Activated T-helper 17 cell treated with anti-CD3 and anti-CD28 coated beads, Interleukin-2, amount 50 U/mL, for 72 hours (primary cell): ENCODE results near the gene PLAAT2. TPM values are rescaled to one million over a fixed set of nuclear protein-coding genes. Genes with fewer than 3 reads are reported as not detected.
"Not testable (repeated sequence)": the region's sequence is repeated elsewhere in the genome, so short reads cannot be mapped to it uniquely, and the experiment has no call there.

ENCODE experiments used
- ATAC-seq: fragments of 150-1000 bp; cut with Tn5 transposase; replicated peaks from 2 replicates; pipeline ENCODE4 v1.10.0; 2021; ENCODE audit warnings: mild to moderate bottlenecking, moderate library complexity
- H3K27ac Mint-ChIP-seq: one replicate; pipeline ENCODE4 v1.8.0; 2022; ENCODE audit warnings: mixed read lengths
- H3K27me3 Mint-ChIP-seq: one replicate; pipeline ENCODE4 v1.8.0; 2022; ENCODE audit warnings: mixed read lengths
- H3K36me3 Mint-ChIP-seq: one replicate; pipeline ENCODE4 v1.8.0; 2022; ENCODE audit warnings: low read depth, mild to moderate bottlenecking, mixed read lengths
- H3K4me1 Mint-ChIP-seq: one replicate; pipeline ENCODE4 v1.8.0; 2022; ENCODE audit warnings: mixed read lengths
- H3K4me3 Mint-ChIP-seq: one replicate; pipeline ENCODE4 v1.8.0; 2022; ENCODE audit warnings: mild to moderate bottlenecking, mixed read lengths
- H3K9me3 Mint-ChIP-seq: one replicate; pipeline ENCODE4 v1.8.0; 2022; ENCODE audit warnings: mixed read lengths
- total RNA-seq, 2 donors: library from RNA; stranded (reverse); gene quantifications; one replicate each; pipeline ENCODE4 v1.2.3, GENCODE V29; 2022

PLAAT2 gene
- total RNA-seq, 2 donors from 2014 or later = not detected

GRCh38 chr11:63543711-63544110 lies 19.5 kb downstream of the PLAAT2 start:
- no peak for ATAC-seq
- H3K4me3 Mint-ChIP-seq = no peak overlapping the region
- H3K27me3 Mint-ChIP-seq = no peaks in the 10 kb centered on the region
- H3K36me3 Mint-ChIP-seq = peaks cover 30% of the 10 kb centered on the region
- H3K27ac Mint-ChIP-seq = no peak overlapping the region
- H3K4me1 Mint-ChIP-seq = peaks cover 5% of the 10 kb centered on the region
- no peaks in the 10 kb centered on the region for H3K9me3 Mint-ChIP-seq

DNA sequence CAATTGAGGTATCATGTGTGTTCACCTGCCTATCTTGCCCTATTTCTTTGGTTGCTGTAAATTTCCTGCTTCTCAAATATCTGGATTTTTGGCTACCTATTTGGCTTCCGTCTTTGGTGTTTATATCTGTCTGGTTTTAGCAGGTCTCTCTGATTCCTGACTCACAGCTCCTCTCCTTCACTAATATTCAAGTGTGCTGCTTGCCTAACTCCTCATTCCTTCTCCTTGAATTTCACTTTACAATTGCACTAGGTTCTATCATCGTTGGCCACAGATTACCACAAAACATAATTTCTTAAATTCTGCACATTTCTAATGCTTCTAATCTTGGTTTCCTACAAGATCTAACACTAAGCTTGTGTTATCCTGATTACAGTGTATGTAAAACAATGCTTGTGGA lies 20.7 kb downstream of the PLAAT2 start:
- H3K9me3 Mint-ChIP-seq, H3K4me3 Mint-ChIP-seq: not testable (repeated sequence)
- H3K36me3 Mint-ChIP-seq = peaks cover 30% of the 10 kb centered on the region

GRCh38 chr11:63537293-63538101 lies 25.7 kb downstream of the PLAAT2 start:
- peak overlapping the region; percentile 81 for H3K4me3 Mint-ChIP-seq
- ATAC-seq = peak; percentile 43
- H3K27ac Mint-ChIP-seq = peak overlapping the region; percentile 81
- no peaks in the 10 kb centered on the region for H3K27me3 Mint-ChIP-seq
- no peaks in the 10 kb centered on the region for H3K9me3 Mint-ChIP-seq
- H3K4me1 Mint-ChIP-seq = peaks cover 37% of the 10 kb centered on the region
- H3K36me3 Mint-ChIP-seq = no peaks in the 10 kb centered on the region

More for the DNA sequence above, 20.7 kb downstream of the PLAAT2 start:
- not testable (repeated sequence) for H3K27ac Mint-ChIP-seq, H3K27me3 Mint-ChIP-seq, ATAC-seq
- peaks cover 16% of the 10 kb centered on the region for H3K4me1 Mint-ChIP-seq

DNA sequence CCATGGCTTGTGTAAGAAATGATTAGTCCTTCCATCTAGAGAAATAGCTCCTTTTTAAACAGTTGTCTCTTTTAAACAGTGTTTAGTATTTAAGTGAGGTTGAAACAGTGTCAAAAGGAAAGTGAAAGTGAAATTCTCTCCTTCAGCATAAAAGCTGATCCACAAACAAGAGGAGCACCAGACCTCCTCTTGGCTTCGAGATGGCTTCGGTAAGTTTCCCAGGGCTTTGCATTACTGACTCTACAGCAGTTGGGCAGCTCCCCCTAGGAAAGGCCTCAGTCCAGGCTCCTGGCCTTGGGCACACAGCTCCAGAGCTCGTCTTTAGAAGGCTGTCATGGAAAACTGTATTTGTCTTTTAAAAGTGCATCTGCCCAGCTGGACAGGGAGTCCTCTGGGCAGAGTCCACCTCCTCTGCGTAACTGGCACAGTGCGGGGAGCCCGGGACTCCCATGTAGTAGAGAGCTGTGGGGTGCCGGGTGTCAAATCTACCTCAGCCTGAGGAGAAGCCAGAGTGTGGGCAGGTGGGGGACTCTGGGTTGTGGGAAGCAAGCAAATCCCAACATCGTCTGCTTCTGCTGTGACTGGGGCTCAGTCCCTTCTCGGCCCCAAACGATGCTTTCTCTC lies 26.4 kb downstream of the PLAAT2 start, which contains the start of gene PLAAT4:
Gene PLAAT4, plus strand, starts transcription at position 140 of the 624 bp plus-strand sequence. Its CDS starts 61 bp downstream, at position 201.
- no peaks in the 10 kb centered on the region for H3K27me3 Mint-ChIP-seq
- peak within 1 kb of the TSS; percentile 81 for H3K4me3 Mint-ChIP-seq
- no peaks in the 10 kb centered on the region for H3K36me3 Mint-ChIP-seq
- H3K4me1 Mint-ChIP-seq = peaks cover 41% of the 10 kb centered on the region
- peak within 1 kb of the TSS; percentile 81 for H3K27ac Mint-ChIP-seq
- peak; percentile 43 for ATAC-seq
- H3K9me3 Mint-ChIP-seq = no peaks in the 10 kb centered on the region

GRCh38 chr11:63535734-63536133 lies 27.4 kb downstream of the PLAAT2 start:
- H3K4me3 Mint-ChIP-seq = peak overlapping the region; percentile 81
- no peaks in the 10 kb centered on the region for H3K9me3 Mint-ChIP-seq
- peaks cover 49% of the 10 kb centered on the region for H3K4me1 Mint-ChIP-seq
- H3K36me3 Mint-ChIP-seq = no peaks in the 10 kb centered on the region
- peak; percentile 75 for ATAC-seq
- H3K27ac Mint-ChIP-seq = peak overlapping the region; percentile 81
- no peaks in the 10 kb centered on the region for H3K27me3 Mint-ChIP-seq

DNA sequence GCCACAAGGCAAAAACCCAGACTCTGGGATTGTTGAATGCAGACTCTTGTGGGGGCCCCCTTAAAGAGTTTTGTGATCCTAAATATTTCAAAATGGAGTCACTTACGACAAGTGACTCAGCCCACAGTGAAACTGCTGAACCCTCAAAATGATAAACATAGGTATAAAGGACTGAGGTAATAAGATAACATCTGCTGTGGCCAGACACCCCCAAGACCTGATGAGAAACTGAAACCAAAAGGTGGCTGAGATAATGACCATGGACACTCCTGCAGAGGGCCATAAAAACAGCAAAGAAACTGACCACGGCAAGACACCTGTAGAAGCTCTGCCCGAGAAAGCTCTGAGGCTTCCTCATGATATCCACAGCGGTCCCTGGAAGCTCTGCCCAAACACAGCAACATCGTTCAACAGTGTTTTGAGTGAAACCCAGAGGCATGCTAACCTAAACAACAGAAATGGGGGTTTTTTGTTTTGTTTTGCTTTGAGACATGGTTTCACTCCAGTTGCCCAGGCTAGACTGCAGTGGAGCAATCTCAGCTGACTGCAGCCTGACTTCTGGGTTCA lies 28.2 kb downstream of the PLAAT2 start:
- peak overlapping the region; percentile 81 for H3K27ac Mint-ChIP-seq
- no peaks in the 10 kb centered on the region for H3K36me3 Mint-ChIP-seq
- peak; percentile 51 for ATAC-seq
- H3K4me3 Mint-ChIP-seq = peak overlapping the region; percentile 81
- no peaks in the 10 kb centered on the region for H3K27me3 Mint-ChIP-seq
- peaks cover 49% of the 10 kb centered on the region for H3K4me1 Mint-ChIP-seq
- H3K9me3 Mint-ChIP-seq = no peaks in the 10 kb centered on the region

- Mint-ChIP-seq H3K27me3 (no peaks in the 10 kb centered on the region), H3K4me3 (peak overlapping the region; percentile 81), H3K9me3 (no peaks in the 10 kb centered on the region), H3K36me3 (no peaks in the 10 kb centered on the region), H3K4me1 (peaks cover 54% of the 10 kb centered on the region), H3K27ac (peak overlapping the region; percentile 55)
- ATAC-seq = no peak
These were observed 29.1 kb downstream of the PLAAT2 start for GRCh38 chr11:63534076-63534475.

DNA sequence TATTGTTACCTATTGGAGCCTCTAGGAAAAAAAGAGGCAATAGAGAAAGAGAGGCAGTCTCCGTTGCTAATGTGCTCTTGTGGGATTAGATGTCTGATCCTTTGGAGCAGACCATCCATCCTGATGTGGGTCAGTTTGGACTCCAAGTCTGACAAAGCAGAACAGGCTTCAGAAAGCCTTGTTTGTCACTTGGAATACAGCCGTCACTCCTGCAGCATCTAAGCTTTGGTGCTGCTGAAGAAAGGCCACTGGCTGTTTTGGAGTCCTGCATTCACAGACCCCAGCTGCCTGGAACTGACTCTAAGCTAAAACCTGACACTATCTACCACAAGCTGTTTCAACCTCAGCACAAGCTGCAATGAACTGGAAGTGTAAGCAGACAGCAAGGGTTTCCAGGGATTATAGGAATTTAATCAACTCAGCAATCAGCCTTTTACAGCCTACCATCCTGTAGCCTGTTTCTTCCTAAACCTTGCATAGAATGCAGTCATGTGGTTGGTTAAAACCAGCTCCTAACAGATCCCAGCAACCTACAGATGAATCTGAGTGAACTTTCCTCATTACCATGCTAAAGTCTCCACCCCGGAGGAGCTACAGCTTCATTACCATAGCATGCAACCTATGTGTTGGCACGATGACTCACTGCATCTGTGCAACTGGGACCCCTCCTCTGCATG lies 30.2 kb downstream of the PLAAT2 start:
- H3K27ac Mint-ChIP-seq = no peak overlapping the region
- H3K4me1 Mint-ChIP-seq = peaks cover 48% of the 10 kb centered on the region
- H3K9me3 Mint-ChIP-seq = no peaks in the 10 kb centered on the region
- peak overlapping the region; percentile 81 for H3K4me3 Mint-ChIP-seq
- ATAC-seq = no peak
- H3K27me3 Mint-ChIP-seq = no peaks in the 10 kb centered on the region
- H3K36me3 Mint-ChIP-seq = no peaks in the 10 kb centered on the region

DNA sequence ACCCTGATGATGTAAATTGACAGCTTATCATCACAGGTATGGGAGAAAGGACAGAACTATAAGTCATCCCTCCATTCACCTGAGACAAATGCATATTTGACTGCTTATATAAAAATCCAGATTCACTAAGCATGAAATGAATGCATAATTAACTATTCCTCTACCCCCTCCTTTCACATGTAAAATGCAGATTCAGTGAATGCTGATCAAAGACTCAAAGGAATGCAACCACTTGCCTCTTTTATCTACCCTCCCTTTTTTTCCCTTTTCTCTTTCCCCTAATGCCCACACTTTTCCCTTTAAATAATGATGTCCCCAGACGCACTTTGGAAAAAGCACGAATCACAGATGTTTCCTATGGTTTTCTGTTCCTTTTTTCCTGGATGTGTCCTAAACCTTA lies 31.1 kb downstream of the PLAAT2 start:
- Mint-ChIP-seq H3K27ac (peak overlapping the region; percentile 20), H3K27me3 (no peaks in the 10 kb centered on the region), H3K4me3 (peak overlapping the region; percentile 68), H3K9me3 (no peaks in the 10 kb centered on the region), H3K36me3 (no peaks in the 10 kb centered on the region), H3K4me1 (peaks cover 42% of the 10 kb centered on the region)
- ATAC-seq = no peak

GRCh38 chr11:63531074-63531792 lies 31.9 kb downstream of the PLAAT2 start:
- Mint-ChIP-seq H3K27ac (peak overlapping the region; percentile 20), H3K4me1 (peaks cover 40% of the 10 kb centered on the region), H3K4me3 (peak overlapping the region; percentile 68)
- not testable (repeated sequence) for H3K36me3 Mint-ChIP-seq, H3K9me3 Mint-ChIP-seq, H3K27me3 Mint-ChIP-seq
- ATAC-seq = peak; percentile 80

DNA sequence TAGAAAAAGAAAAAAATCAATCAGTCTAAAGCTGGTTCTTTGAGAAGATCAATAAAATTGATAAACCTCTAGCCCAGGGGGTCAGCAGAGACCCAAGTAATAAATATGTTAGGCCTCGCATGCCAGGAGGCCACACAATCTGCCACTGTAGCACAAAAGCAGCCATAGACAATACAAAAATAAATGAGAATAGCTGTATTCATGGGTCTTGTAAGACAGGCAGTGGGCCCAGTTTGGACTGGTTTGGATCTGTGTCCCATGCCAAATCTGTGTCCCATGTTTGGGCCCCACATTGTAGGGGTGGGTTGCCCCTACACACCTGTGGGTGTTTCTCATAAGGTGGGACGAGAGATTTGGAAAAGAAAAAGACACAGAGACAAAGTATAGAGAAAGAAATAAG lies 33.2 kb downstream of the PLAAT2 start:
- H3K27ac Mint-ChIP-seq = peak overlapping the region; percentile 58
- peaks cover 38% of the 10 kb centered on the region for H3K4me1 Mint-ChIP-seq
- H3K4me3 Mint-ChIP-seq = no peak overlapping the region
- no peaks in the 10 kb centered on the region for H3K27me3 Mint-ChIP-seq
- H3K36me3 Mint-ChIP-seq = no peaks in the 10 kb centered on the region
- H3K9me3 Mint-ChIP-seq = no peaks in the 10 kb centered on the region
- ATAC-seq = no peak

DNA sequence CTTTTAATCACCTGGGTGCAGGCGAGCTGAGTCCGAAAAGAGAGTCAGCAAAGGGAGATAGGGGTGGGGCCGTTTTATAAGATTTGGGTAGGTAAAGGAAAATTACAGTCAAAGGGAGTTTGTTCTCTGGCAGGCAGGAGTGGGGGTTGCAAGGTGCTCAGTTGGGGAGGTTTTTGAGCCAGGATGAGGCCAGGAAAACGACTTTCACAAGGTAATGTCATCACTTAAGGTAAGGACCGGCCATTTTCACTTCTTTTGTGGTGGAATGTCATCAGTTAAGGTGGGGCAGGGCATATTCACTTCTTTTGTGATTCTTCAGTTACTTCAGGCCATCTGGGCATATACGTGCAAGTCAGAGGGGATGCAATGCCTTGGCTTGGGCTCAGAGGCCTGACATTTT lies 33.8 kb downstream of the PLAAT2 start:
- ATAC-seq, H3K36me3 Mint-ChIP-seq, H3K27me3 Mint-ChIP-seq, H3K4me3 Mint-ChIP-seq, H3K9me3 Mint-ChIP-seq: not testable (repeated sequence)
- H3K4me1 Mint-ChIP-seq = peaks cover 33% of the 10 kb centered on the region
- H3K27ac Mint-ChIP-seq = peak overlapping the region; percentile 58

DNA sequence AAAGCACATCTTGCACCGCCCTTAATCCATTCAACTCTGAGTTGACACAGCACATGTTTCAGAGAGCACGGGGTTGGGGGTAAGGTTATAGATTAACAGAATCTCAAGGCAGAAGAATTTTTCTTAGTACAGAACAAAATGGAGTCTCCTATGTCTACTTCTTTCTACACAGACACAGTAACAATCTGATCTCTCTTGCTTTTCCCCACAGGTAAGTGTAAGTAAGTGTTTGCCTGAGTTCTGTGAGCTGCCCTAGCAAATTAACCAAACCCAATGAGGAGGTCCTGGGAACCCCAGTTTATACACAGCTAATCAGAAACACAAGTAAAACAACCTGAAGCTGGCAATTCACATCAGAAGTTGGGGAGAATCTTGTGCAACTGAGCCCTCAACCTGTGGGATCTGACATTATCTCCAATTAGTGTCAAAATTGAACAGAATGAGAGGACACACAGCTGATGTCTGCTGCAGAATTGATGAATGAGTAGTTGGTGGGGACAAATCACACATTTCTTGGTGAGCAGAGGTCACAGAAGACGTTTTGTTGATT lies 34.4 kb downstream of the PLAAT2 start:
- H3K4me3 Mint-ChIP-seq, H3K36me3 Mint-ChIP-seq, H3K27ac Mint-ChIP-seq, H3K27me3 Mint-ChIP-seq, H3K9me3 Mint-ChIP-seq, ATAC-seq: not testable (repeated sequence)
- peaks cover 27% of the 10 kb centered on the region for H3K4me1 Mint-ChIP-seq

DNA sequence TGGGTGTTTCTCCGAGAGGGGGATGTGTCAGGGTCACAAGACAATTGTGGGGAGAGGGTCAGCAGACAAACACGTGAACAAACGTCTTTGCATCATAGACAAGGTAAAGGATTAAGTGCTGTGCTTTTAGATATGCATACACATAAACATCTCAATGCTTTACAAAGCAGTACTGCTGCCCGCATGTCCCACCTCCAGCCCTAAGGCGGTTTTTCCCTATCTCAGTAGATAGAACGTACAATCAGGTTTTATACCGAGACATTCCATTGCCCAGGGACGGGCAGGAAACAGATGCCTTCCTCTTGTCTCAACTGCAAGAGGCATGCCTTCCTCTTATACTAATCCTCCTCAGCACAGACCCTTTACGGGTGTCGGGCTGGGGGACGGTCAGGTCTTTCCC lies 35.0 kb downstream of the PLAAT2 start:
- H3K4me3 Mint-ChIP-seq, ATAC-seq, H3K36me3 Mint-ChIP-seq, H3K27me3 Mint-ChIP-seq, H3K27ac Mint-ChIP-seq, H3K9me3 Mint-ChIP-seq: not testable (repeated sequence)
- H3K4me1 Mint-ChIP-seq = peaks cover 21% of the 10 kb centered on the region
